ENCODE results near the gene RAB1B.

Gene RAB1B

GRCh38 chr11:66258473-66258893 is 10.0 kb upstream of the RAB1B start:
- peak overlapping the region; percentile 89 to 98 for H3K4me3 Mint-ChIP-seq
- no peak for DNase-seq
- peak overlapping the region; percentile 89 to 98 for H3K27ac Mint-ChIP-seq
- H3K4me1 Mint-ChIP-seq = peaks cover 37% of the 10 kb centered on the region
- no peaks in the 10 kb centered on the region for H3K9me3 Mint-ChIP-seq
- H3K27me3 Mint-ChIP-seq = no peaks in the 10 kb centered on the region
- peak; percentile 1 for ATAC-seq

GRCh38 chr11:66259225-66259624 is 9.2 kb upstream of the RAB1B start:
- H3K27ac Mint-ChIP-seq = no peak overlapping the region

GRCh38 chr11:66259956-66260355 is 8.5 kb upstream of the RAB1B start:
- ATAC-seq (no peak), DNase-seq (no peak)
- H3K9me3 Mint-ChIP-seq = no peaks in the 10 kb centered on the region
- H3K27ac Mint-ChIP-seq = peak overlapping the region in 1 of 2 donors; percentile 34
- H3K4me1 Mint-ChIP-seq = peaks cover 34% of the 10 kb centered on the region
- H3K27me3 Mint-ChIP-seq = no peaks in the 10 kb centered on the region
- no peak overlapping the region for H3K4me3 Mint-ChIP-seq

More at GRCh38 chr11:66259225-66259624, 9.2 kb upstream of the RAB1B start:
- H3K4me3 Mint-ChIP-seq = peak overlapping the region; percentile 89 to 98
- DNase-seq (no peak), ATAC-seq (no peak)
- no peaks in the 10 kb centered on the region for H3K9me3 Mint-ChIP-seq
- H3K27me3 Mint-ChIP-seq = no peaks in the 10 kb centered on the region
- H3K4me1 Mint-ChIP-seq = peaks cover 34% of the 10 kb centered on the region

- Mint-ChIP-seq H3K4me1 (peaks cover 28% of the 10 kb centered on the region), H3K4me3 (no peak overlapping the region), H3K27ac (no peak overlapping the region)
These were observed 6.9 kb upstream of the RAB1B start for GRCh38 chr11:66261578-66261977.

GRCh38 chr11:66262191-66262590 is 6.2 kb upstream of the RAB1B start:
- Mint-ChIP-seq H3K27ac (no peak overlapping the region), H3K4me3 (no peak overlapping the region), H3K27me3 (no peaks in the 10 kb centered on the region), H3K9me3 (no peaks in the 10 kb centered on the region), H3K4me1 (peaks cover 31% of the 10 kb centered on the region)
- no peak for DNase-seq
- no peak for ATAC-seq

More at GRCh38 chr11:66261578-66261977, 6.9 kb upstream of the RAB1B start:
- DNase-seq = no peak
- Mint-ChIP-seq H3K9me3 (no peaks in the 10 kb centered on the region), H3K27me3 (no peaks in the 10 kb centered on the region)
- no peak for ATAC-seq

GRCh38 chr11:66262696-66263095 is 5.7 kb upstream of the RAB1B start:
- H3K4me1 Mint-ChIP-seq = peaks cover 36% of the 10 kb centered on the region
- ATAC-seq = no peak

GRCh38 chr11:66263231-66263630 is 5.2 kb upstream of the RAB1B start:
- DNase-seq (no peak), ATAC-seq (no peak)
- H3K9me3 Mint-ChIP-seq = no peaks in the 10 kb centered on the region
- no peaks in the 10 kb centered on the region for H3K27me3 Mint-ChIP-seq
- H3K4me1 Mint-ChIP-seq = peaks cover 40% of the 10 kb centered on the region
- no peak overlapping the region for H3K4me3 Mint-ChIP-seq
- H3K27ac Mint-ChIP-seq = peak overlapping the region in 1 of 2 donors; percentile 48

More at GRCh38 chr11:66262696-66263095, 5.7 kb upstream of the RAB1B start:
- H3K27me3 Mint-ChIP-seq = no peaks in the 10 kb centered on the region
- H3K9me3 Mint-ChIP-seq = no peaks in the 10 kb centered on the region
- DNase-seq = no peak
- H3K27ac Mint-ChIP-seq = no peak overlapping the region
- no peak overlapping the region for H3K4me3 Mint-ChIP-seq

- Mint-ChIP-seq H3K4me3 (no peak overlapping the region), H3K27ac (no peak overlapping the region), H3K4me1 (peaks cover 35% of the 10 kb centered on the region), H3K27me3 (no peaks in the 10 kb centered on the region), H3K9me3 (no peaks in the 10 kb centered on the region)
- no peak for DNase-seq
- no peak for ATAC-seq
These were observed 4.7 kb upstream of the RAB1B start for GRCh38 chr11:66263785-66264184.

- Mint-ChIP-seq H3K4me3 (no peak overlapping the region), H3K27me3 (no peaks in the 10 kb centered on the region), H3K9me3 (no peaks in the 10 kb centered on the region), H3K27ac (no peak overlapping the region), H3K4me1 (peaks cover 32% of the 10 kb centered on the region)
- DNase-seq (no peak), ATAC-seq (no peak)
These were observed 4.1 kb upstream of the RAB1B start for GRCh38 chr11:66264383-66264782.

- no peaks in the 10 kb centered on the region for H3K27me3 Mint-ChIP-seq
These were observed 3.5 kb upstream of the RAB1B start for GRCh38 chr11:66264914-66265313.

GRCh38 chr11:66265531-66266377 is 2.7 kb upstream of the RAB1B start:
- H3K27me3 Mint-ChIP-seq = no peaks in the 10 kb centered on the region
- DNase-seq = no peak
- H3K9me3 Mint-ChIP-seq = no peaks in the 10 kb centered on the region
- H3K4me3 Mint-ChIP-seq = no peak overlapping the region
- peaks cover 36% of the 10 kb centered on the region for H3K4me1 Mint-ChIP-seq
- ATAC-seq = no peak
- no peak overlapping the region for H3K27ac Mint-ChIP-seq

More at GRCh38 chr11:66264914-66265313, 3.5 kb upstream of the RAB1B start:
- Mint-ChIP-seq H3K27ac (no peak overlapping the region), H3K4me1 (peaks cover 32% of the 10 kb centered on the region), H3K4me3 (no peak overlapping the region), H3K9me3 (no peaks in the 10 kb centered on the region)
- ATAC-seq = no peak
- no peak for DNase-seq

- ATAC-seq (no peak), DNase-seq (no peak)
- Mint-ChIP-seq H3K4me3 (peak overlapping the region; percentile 90 to 95), H3K27ac (no peak overlapping the region), H3K4me1 (peaks cover 40% of the 10 kb centered on the region), H3K9me3 (no peaks in the 10 kb centered on the region), H3K27me3 (no peaks in the 10 kb centered on the region)
These were observed 1.9 kb upstream of the RAB1B start for GRCh38 chr11:66266378-66267038.

GRCh38 chr11:66267039-66267378 is 1.4 kb upstream of the RAB1B start:
- peaks cover 45% of the 10 kb centered on the region for H3K4me1 Mint-ChIP-seq
- peak overlapping the region; percentile 90 to 95 for H3K4me3 Mint-ChIP-seq
- H3K27ac Mint-ChIP-seq = no peak overlapping the region
- ATAC-seq (no peak), DNase-seq (no peak)
- no peaks in the 10 kb centered on the region for H3K27me3 Mint-ChIP-seq
- H3K9me3 Mint-ChIP-seq = no peaks in the 10 kb centered on the region

- DNase-seq = peak; percentile 91 to 92
- Mint-ChIP-seq H3K9me3 (no peaks in the 10 kb centered on the region), H3K27me3 (no peaks in the 10 kb centered on the region), H3K27ac (peak overlapping the region; percentile 94 to 96), H3K4me1 (peaks cover 51% of the 10 kb centered on the region), H3K4me3 (peak overlapping the region; percentile 90 to 95)
- peak; percentile 70 for ATAC-seq
These were observed 828 bp upstream of the RAB1B start for GRCh38 chr11:66267379-66268243.
